Keratinocyte (primary cell): ENCODE results near the gene HSPA1B. TPM values are rescaled to one million over a fixed set of nuclear protein-coding genes. Genes with fewer than 3 reads are reported as not detected.

Experiments used
- DNase-seq: peaks from one replicate; pipeline ENCODE4 v3.0.0-alpha.2; 2011; ENCODE audit warnings: low read depth, missing footprints, low spot score
- FAIRE-seq: peaks from 2 replicates; lab custom pipeline; 2011; peaks lifted over from hg19 to GRCh38; lab: Jason Lieb, UNC
- H2AFZ ChIP-seq: 2 replicates; pipeline ENCODE4 v1.6.0; 2012; ENCODE audit warnings: low read length, control low read depth, inconsistent platforms; ENCODE audit not compliant: control insufficient read depth
- H3K27ac ChIP-seq: 2 replicates; pipeline ENCODE4 v1.5.1; 2011; ENCODE audit warnings: low read length; ENCODE audit not compliant: control insufficient read depth, insufficient read depth
- H3K27me3 ChIP-seq: 3 replicates; pipeline ENCODE4 v1.6.0; 2011; ENCODE audit warnings: low read length; ENCODE audit not compliant: control insufficient read depth, insufficient read depth; ENCODE audit errors: extremely low read depth
- H3K36me3 ChIP-seq, 2 experiments: 2 replicates in 1 of 2; 3 replicates in 1 of 2; pipeline ENCODE4 v1.5.1; 2011; ENCODE audit warnings: low read length in 2 of 2, mild to moderate bottlenecking in 1 of 2; ENCODE audit not compliant: control insufficient read depth in 2 of 2, insufficient read depth in 2 of 2; ENCODE audit errors: extremely low read depth in 1 of 2
- H3K4me1 ChIP-seq: 3 replicates; pipeline ENCODE4 v1.5.1; 2011; ENCODE audit warnings: low read length; ENCODE audit not compliant: control insufficient read depth, insufficient read depth; ENCODE audit errors: extremely low read depth
- H3K4me2 ChIP-seq: 3 replicates; pipeline ENCODE4 v1.6.0; 2011; ENCODE audit warnings: low read depth, low read length; ENCODE audit not compliant: control insufficient read depth, insufficient read depth; ENCODE audit errors: extremely low read depth
- H3K4me3 ChIP-seq, 3 experiments: fragments of 200-600 bp in 1 of 3; sonication (generic) in 1 of 3; 2 replicates in 2 of 3; 3 replicates in 1 of 3; pipeline ENCODE4 v1.5.1; 2011 to 2016; ENCODE audit warnings: low read length in 3 of 3, mild to moderate bottlenecking in 3 of 3, control low read depth in 2 of 3, inconsistent platforms in 1 of 3, low read depth in 1 of 3, mixed read lengths in 1 of 3, mixed run types in 1 of 3, moderate library complexity in 1 of 3; ENCODE audit not compliant: control insufficient read depth in 2 of 3, insufficient read depth in 2 of 3; ENCODE audit errors: extremely low read depth in 1 of 3
- H3K79me2 ChIP-seq: 2 replicates; pipeline ENCODE4 v1.6.0; 2012; ENCODE audit warnings: low read length; ENCODE audit not compliant: control insufficient read depth, insufficient read depth
- H3K9ac ChIP-seq: 3 replicates; pipeline ENCODE4 v1.6.0; 2011; ENCODE audit warnings: low read length; ENCODE audit not compliant: control insufficient read depth, insufficient read depth; ENCODE audit errors: extremely low read depth
- H3K9me1 ChIP-seq: 3 replicates; pipeline ENCODE4 v1.6.0; 2011; ENCODE audit warnings: low read length; ENCODE audit not compliant: control insufficient read depth, insufficient read depth; ENCODE audit errors: extremely low read depth
- H3K9me3 ChIP-seq: 2 replicates; pipeline ENCODE4 v1.5.1; 2012; ENCODE audit warnings: low read depth, low read length; ENCODE audit not compliant: control insufficient read depth
- H4K20me1 ChIP-seq: 3 replicates; pipeline ENCODE4 v1.6.0; 2011; ENCODE audit warnings: low read length; ENCODE audit not compliant: control insufficient read depth, insufficient read depth; ENCODE audit errors: extremely low read depth
- CTCF ChIP-seq, 3 experiments: IDR thresholded peaks in 1 of 3; conservative IDR thresholded peaks in 1 of 3; optimal IDR thresholded peaks in 1 of 3; 2 replicates in 2 of 3; 3 replicates in 1 of 3; pipeline versions ENCODE3 to v1.5.1; 2011; ENCODE audit warnings: low read length in 3 of 3, mild to moderate bottlenecking in 3 of 3, moderate library complexity in 2 of 3, control low read depth in 1 of 3, inconsistent platforms in 1 of 3; ENCODE audit not compliant: insufficient read depth in 2 of 3; ENCODE audit errors: extremely low read depth in 1 of 3
- EZH2 ChIP-seq: IDR thresholded peaks from one replicate; pipeline ENCODE4 v1.6.1; 2012; ENCODE audit warnings: inconsistent platforms, mild to moderate bottlenecking, low read length, moderate library complexity
- dilution Hi-C: fragments of 300-500 bp; cut with MboI; formaldehyde crosslinking; loops from one replicate; pipeline ENCODE4 v1.7.0; 2020; ENCODE audit warnings: low sequenced_read_pairs; ENCODE audit not compliant: extremely low pct_ligation_motif_present
- polyA plus RNA-seq, 5 experiments: library from polyadenylated mRNA; depleted of rRNA in 3 of 5; stranded (reverse) in 3 of 5; stranded (forward) in 1 of 5; unstranded in 1 of 5; fragments of >200 nt; gene quantifications; 1 replicate in 1 of 5; 2 replicates in 3 of 5; 3 replicates in 1 of 5; pipeline versions ENCODE4 v1.2.1 to v1.2.3, GENCODE V29; 2011 to 2012; ENCODE audit warnings: missing spikeins in 2 of 5, low read depth in 1 of 5, low replicate concordance in 1 of 5

The HSPA1B gene
- polyA plus RNA-seq, 1 donor (not counting 4 experiments of a cell fraction or from before 2014, with no cell fraction given) = 48.1 TPM

- dilution Hi-C loops = no loop called here
- H3K27me3 ChIP-seq = no peaks in the 10 kb centered on the region
- H3K9ac ChIP-seq = no peak overlapping the region
- H3K9me3 ChIP-seq = no peaks in the 10 kb centered on the region
- H4K20me1 ChIP-seq = no peaks in the 10 kb centered on the region
- no peak overlapping the region for H3K27ac ChIP-seq
- H3K79me2 ChIP-seq = no peaks in the 10 kb centered on the region
- H2AFZ ChIP-seq = no peak overlapping the region
- DNase-seq = no peak
- peaks cover 0 to 2% of the 10 kb centered on the region in 2 experiments for H3K36me3 ChIP-seq
- peaks cover 4% of the 10 kb centered on the region for H3K4me1 ChIP-seq
- no peak for FAIRE-seq
- no peak overlapping the region for H3K4me2 ChIP-seq
- no peak overlapping the region for H3K4me3 ChIP-seq
- no peaks in the 10 kb centered on the region for H3K9me1 ChIP-seq
- no peak for TF ChIP-seq EZH2
- no peak for TF ChIP-seq CTCF (optimal IDR thresholded peaks at IDR 0.05 in 1 of 3, IDR thresholded peaks at IDR 0.05 in 1 of 3, conservative IDR thresholded peaks at IDR 0.05 in 1 of 3; ENCODE audit: extremely low read depth in 1 of 3, insufficient read depth in 2 of 3, low read length in 3 of 3)
These were observed 47.5 kb downstream of the HSPA1B start for GRCh38 chr6:31874836-31875572.

- Histone ChIP-seq H4K20me1 (no peaks in the 10 kb centered on the region), H3K4me3 (no peak overlapping the region), H2AFZ (no peak overlapping the region), H3K9ac (no peak overlapping the region), H3K36me3 (peaks cover 0 to 2% of the 10 kb centered on the region in 2 experiments), H3K9me1 (no peaks in the 10 kb centered on the region), H3K27me3 (no peaks in the 10 kb centered on the region), H3K79me2 (no peaks in the 10 kb centered on the region), H3K27ac (no peak overlapping the region), H3K4me2 (no peak overlapping the region), H3K9me3 (no peaks in the 10 kb centered on the region), H3K4me1 (peaks cover 4% of the 10 kb centered on the region)
- FAIRE-seq (no peak), DNase-seq (no peak)
- TF ChIP-seq EZH2 (no peak), CTCF (optimal IDR thresholded peaks at IDR 0.05 in 1 of 3, IDR thresholded peaks at IDR 0.05 in 1 of 3, conservative IDR thresholded peaks at IDR 0.05 in 1 of 3; ENCODE audit: extremely low read depth in 1 of 3, insufficient read depth in 2 of 3, low read length in 3 of 3) (no peak)
- dilution Hi-C loops = no loop called here
These were observed 48.3 kb downstream of the HSPA1B start for GRCh38 chr6:31875877-31876276.
